ENCODE results near the gene ITPK1.

DNA sequence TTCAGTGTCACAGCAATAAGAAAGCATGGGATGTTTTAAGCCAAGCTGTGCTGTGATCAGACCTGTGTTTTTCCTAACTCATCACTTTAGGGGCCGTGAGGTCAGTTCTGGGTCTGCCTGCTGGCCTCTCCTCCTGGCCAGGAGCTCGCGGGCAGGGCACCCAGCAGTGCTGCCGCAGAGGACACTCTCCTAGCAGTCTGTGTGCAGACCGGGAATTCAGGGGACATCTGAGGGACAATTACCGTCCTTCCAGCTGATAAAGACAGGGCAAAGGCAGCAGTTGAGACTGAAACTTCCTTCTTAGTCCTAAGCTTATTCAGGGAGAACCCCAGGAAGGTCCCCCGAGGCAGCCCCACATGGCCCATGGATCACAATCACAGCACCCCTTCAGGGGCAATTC, 103.2 kb downstream of the ITPK1 start:
- TF ChIP-seq CTCF (IDR thresholded peaks at IDR 0.05; ENCODE audit: borderline replicate concordance, extremely low read depth, low read length, poor library complexity, severe bottlenecking) (no peak), EZH2 (IDR thresholded peaks at IDR 0.05; ENCODE audit: borderline replicate concordance, low read depth, low read length, severe bottlenecking) (no peak)

Measured in DND-41 (cell line).